Cerebellar cortex (tissue), 1 donor: ENCODE measurements around the gene KRTAP11-1.

Source experiments
- DNase-seq: peaks from one replicate; pipeline ENCODE4 v3.0.0-alpha.2; 2015; ENCODE audit warnings: low spot score

The KRTAP11-1 gene, protein sequence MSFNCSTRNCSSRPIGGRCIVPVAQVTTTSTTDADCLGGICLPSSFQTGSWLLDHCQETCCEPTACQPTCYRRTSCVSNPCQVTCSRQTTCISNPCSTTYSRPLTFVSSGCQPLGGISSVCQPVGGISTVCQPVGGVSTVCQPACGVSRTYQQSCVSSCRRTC

DNA sequence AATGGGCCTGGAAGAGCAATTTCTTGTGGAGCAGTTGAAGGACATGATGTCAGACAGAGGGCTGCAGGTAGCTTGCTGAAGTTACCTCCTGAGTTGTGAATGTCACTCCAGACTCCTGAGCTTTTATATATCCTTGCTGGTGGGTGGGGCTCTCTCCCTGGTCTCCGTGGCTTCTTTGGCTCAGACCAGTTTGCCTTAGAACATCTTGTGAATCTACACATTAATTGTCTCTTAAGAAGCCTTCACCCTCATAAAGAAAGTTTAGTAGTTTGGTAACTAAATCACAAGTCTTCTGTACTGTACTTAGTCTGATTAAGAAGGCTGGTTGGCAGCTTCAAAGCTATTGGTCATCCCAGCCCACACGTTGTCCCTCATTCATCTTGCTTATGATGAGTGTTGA, at the start of gene KRTAP11-1:
Gene KRTAP11-1, minus strand, starts transcription at position 101 of the 400 bp plus-strand sequence. Its CDS starts 56 bp downstream, at position 45.
- no peak for DNase-seq

GRCh38 chr21:30924146-30924700, 42.8 kb upstream of the KRTAP11-1 start:
- no peak for DNase-seq

DNA sequence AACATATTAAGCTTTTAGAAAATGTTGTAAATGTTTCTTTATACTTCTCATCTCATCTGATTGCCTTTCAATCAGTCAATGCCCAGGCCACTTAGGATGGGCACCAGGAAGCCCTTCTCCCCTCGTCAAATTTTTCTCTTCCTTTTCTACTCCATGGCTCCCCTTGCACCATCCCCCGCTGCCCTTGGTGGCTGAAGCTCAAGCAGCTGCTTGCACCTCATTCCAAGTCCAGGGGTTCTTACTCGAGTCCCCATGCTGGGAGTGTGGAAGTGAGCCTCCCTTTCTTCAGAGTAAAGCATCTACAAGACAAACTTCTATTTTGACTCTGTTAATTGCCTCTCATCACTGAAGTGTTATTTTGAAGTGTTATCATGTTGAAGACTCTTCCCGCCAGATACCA, 39.7 kb upstream of the KRTAP11-1 start:
- DNase-seq, result no peak

- DNase-seq, result no peak
These were observed 36.2 kb upstream of the KRTAP11-1 start for GRCh38 chr21:30917557-30917956.

DNA sequence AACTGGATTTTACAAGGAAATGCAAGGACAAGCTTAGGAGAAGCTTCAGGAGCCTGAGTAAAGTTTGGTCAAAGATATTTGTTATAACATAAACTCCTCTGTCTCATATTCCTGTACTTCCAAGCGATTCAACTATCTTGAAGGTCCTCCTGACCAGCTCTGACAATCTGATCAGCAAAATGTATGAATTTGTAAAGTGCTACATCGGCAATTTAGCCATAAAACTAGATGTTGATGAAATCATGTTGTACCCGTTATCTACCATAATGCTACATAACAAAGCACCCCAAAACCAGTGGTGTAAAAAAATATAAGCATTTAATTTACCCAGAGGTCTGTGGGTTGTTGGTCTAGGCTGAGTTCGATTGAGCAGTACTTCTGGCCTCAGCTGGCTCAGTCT, 19.5 kb upstream of the KRTAP11-1 start:
- no peak for DNase-seq

GRCh38 chr21:30882866-30883597, 1.7 kb upstream of the KRTAP11-1 start:
- DNase-seq, result no peak

GRCh38 chr21:30880914-30881313, 466 bp downstream of the KRTAP11-1 start:
- DNase-seq, result no peak

GRCh38 chr21:30874526-30874925, 6.9 kb downstream of the KRTAP11-1 start:
- no peak for DNase-seq

GRCh38 chr21:30847627-30848500, 33.5 kb downstream of the KRTAP11-1 start:
- DNase-seq, result no peak

DNA sequence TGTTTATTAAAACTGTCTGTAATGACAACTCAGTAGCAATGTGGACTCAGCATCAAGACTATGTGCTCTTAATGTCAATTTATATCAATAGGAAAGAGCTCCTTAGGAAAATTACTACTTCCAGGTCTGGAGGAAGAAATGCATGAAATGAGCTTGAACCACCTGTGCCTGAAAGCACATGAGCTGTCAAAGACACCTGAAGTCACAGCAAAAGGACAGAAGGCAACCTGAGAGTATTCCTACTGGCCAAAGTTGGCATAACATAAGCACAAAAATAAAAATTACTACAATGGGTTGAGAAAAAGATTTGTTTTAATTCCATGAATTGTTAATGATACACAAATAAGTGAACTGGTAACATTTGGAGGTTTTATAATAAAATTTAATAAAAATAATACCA, 38.4 kb downstream of the KRTAP11-1 start:
- no peak for DNase-seq

GRCh38 chr21:30839304-30839703, 42.1 kb downstream of the KRTAP11-1 start:
- no peak for DNase-seq

- no peak for DNase-seq
These were observed 42.8 kb downstream of the KRTAP11-1 start for GRCh38 chr21:30838536-30838935.

- DNase-seq, result peak; percentile 2
These were observed 50.1 kb downstream of the KRTAP11-1 start for GRCh38 chr21:30831194-30831765.
